ENCODE data around the gene SLC41A2.

SLC41A2 gene

DNA sequence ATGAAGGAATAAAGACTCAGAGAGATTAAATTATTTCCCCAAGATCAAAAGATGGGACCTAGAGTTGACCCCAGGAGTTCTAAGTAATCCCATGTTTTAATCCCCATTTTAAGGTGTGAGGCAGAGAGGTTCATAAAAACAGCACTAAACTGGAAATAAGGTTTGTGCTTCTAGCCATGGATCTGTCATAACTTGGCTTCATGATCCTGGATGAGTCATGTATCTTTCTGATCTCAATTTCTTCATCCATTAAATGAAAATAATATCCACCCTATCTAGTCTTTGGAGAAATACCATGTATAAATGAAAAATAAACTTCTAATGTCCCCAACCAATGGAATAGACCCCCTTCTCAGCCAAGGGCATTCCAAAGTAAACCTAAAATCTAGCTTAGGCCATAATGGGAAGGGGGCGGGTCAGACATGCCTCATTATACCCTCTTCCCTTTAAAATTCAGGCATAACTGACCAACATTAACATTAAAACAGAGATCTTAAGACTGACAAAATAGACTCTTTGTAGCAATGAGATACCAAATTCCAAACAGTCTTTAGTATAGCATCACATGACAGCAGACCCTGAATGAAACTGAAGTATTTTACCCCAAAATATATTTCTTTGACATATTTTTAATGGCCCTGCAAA lies 47.8 kb downstream of the SLC41A2 start:
- H3K4me1 ChIP-seq = no peaks in the 10 kb centered on the region
- H3K27me3 ChIP-seq (ENCODE audit: control insufficient read depth, insufficient read depth, low read length) = no peaks in the 10 kb centered on the region
- TF ChIP-seq, protein P1, sequence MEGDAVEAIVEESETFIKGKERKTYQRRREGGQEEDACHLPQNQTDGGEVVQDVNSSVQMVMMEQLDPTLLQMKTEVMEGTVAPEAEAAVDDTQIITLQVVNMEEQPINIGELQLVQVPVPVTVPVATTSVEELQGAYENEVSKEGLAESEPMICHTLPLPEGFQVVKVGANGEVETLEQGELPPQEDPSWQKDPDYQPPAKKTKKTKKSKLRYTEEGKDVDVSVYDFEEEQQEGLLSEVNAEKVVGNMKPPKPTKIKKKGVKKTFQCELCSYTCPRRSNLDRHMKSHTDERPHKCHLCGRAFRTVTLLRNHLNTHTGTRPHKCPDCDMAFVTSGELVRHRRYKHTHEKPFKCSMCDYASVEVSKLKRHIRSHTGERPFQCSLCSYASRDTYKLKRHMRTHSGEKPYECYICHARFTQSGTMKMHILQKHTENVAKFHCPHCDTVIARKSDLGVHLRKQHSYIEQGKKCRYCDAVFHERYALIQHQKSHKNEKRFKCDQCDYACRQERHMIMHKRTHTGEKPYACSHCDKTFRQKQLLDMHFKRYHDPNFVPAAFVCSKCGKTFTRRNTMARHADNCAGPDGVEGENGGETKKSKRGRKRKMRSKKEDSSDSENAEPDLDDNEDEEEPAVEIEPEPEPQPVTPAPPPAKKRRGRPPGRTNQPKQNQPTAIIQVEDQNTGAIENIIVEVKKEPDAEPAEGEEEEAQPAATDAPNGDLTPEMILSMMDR (IDR thresholded peaks at IDR 0.05) = no peak
- no peaks in the 10 kb centered on the region for H3K36me3 ChIP-seq (ENCODE audit: control insufficient read depth, insufficient read depth, low read length)
- no peak overlapping the region for H3K27ac ChIP-seq
- no peak overlapping the region for H3K4me3 ChIP-seq (ENCODE audit: low read depth, low read length)
- no peaks in the 10 kb centered on the region for H3K9me3 ChIP-seq (ENCODE audit: control insufficient read depth, low read length)
- no peak overlapping the region for H3K4me2 ChIP-seq (ENCODE audit: low read length)
- H3K9ac ChIP-seq = no peak overlapping the region
- no peaks in the 10 kb centered on the region for H3K79me2 ChIP-seq
- H2AFZ ChIP-seq = no peak overlapping the region

GRCh38 chr12:104909761-104910160 lies 48.3 kb downstream of the SLC41A2 start:
- Histone ChIP-seq H2AFZ (no peak overlapping the region), H3K9ac (no peak overlapping the region), H3K27ac (no peak overlapping the region), H3K9me3 (ENCODE audit: control insufficient read depth, low read length) (no peaks in the 10 kb centered on the region), H3K4me2 (ENCODE audit: low read length) (no peak overlapping the region), H3K79me2 (no peaks in the 10 kb centered on the region), H3K4me1 (no peaks in the 10 kb centered on the region), H3K4me3 (ENCODE audit: low read depth, low read length) (no peak overlapping the region), H3K27me3 (ENCODE audit: control insufficient read depth, insufficient read depth, low read length) (no peaks in the 10 kb centered on the region), H3K36me3 (ENCODE audit: control insufficient read depth, insufficient read depth, low read length) (no peaks in the 10 kb centered on the region)
- TF ChIP-seq, protein P1 (IDR thresholded peaks at IDR 0.05) = no peak
